HEK293 (cell line): ENCODE results near the gene FAM120B.

Experiments
- MEIS1 ChIP-seq: sonication (generic); formaldehyde crosslinking; IDR thresholded peaks from 2 replicates; pipeline ENCODE4 v1.8.1; 2022; ENCODE audit warnings: missing genetic modification reagents, mild to moderate bottlenecking, borderline replicate concordance
- MZF1 ChIP-seq: fragments of 450-650 bp; formaldehyde crosslinking; IDR thresholded peaks from 2 replicates; pipeline ENCODE4 v1.5.1; 2017; ENCODE audit warnings: missing biosample characterization, missing genetic modification characterization, borderline replicate concordance
- PRDM1 ChIP-seq: fragments of 450-650 bp; formaldehyde crosslinking; IDR thresholded peaks from 2 replicates; pipeline ENCODE4; 2016; ENCODE audit warnings: missing biosample characterization, missing genetic modification characterization
- YY1 ChIP-seq: fragments of 450-650 bp; formaldehyde crosslinking; IDR thresholded peaks from 2 replicates; pipeline ENCODE4 v1.5.1; 2018; ENCODE audit warnings: missing biosample characterization, missing genetic modification characterization
- ZBTB48 ChIP-seq: fragments of 450-650 bp; formaldehyde crosslinking; IDR thresholded peaks from 2 replicates; pipeline ENCODE4 v1.5.1; 2016; ENCODE audit warnings: missing biosample characterization, missing genetic modification characterization
- ZBTB8A ChIP-seq: fragments of 450-650 bp; formaldehyde crosslinking; IDR thresholded peaks from 2 replicates; pipeline ENCODE4 v1.5.1; 2016; ENCODE audit warnings: missing biosample characterization, missing genetic modification characterization
- ZFP3 ChIP-seq: fragments of 450-650 bp; formaldehyde crosslinking; IDR thresholded peaks from 2 replicates; pipeline ENCODE4 v1.5.1; 2016; ENCODE audit warnings: low read depth, missing biosample characterization, missing genetic modification characterization
- ZNF184 ChIP-seq: fragments of 450-650 bp; IDR thresholded peaks from 2 replicates; pipeline ENCODE4 v1.5.1; 2018; ENCODE audit warnings: missing biosample characterization, mild to moderate bottlenecking, missing genetic modification characterization
- ZNF211 ChIP-seq: fragments of 450-650 bp; formaldehyde crosslinking; IDR thresholded peaks from 2 replicates; pipeline ENCODE4 v1.5.1; 2016; ENCODE audit warnings: low read depth, missing biosample characterization, missing genetic modification characterization
- ZNF23 ChIP-seq: fragments of 450-650 bp; formaldehyde crosslinking; IDR thresholded peaks from 2 replicates; pipeline ENCODE4 v1.5.1; 2016; ENCODE audit warnings: missing biosample characterization, missing genetic modification characterization, borderline replicate concordance
- ZNF350 ChIP-seq: fragments of 450-650 bp; formaldehyde crosslinking; IDR thresholded peaks from 2 replicates; pipeline ENCODE4 v1.5.0; 2017; ENCODE audit warnings: missing biosample characterization, mild to moderate bottlenecking, missing genetic modification characterization
- ZNF366 ChIP-seq: fragments of 450-650 bp; formaldehyde crosslinking; conservative IDR thresholded peaks from 2 replicates; pipeline ENCODE4 v1.5.1; 2016; ENCODE audit warnings: missing biosample characterization, missing genetic modification characterization
- ZNF48 ChIP-seq: fragments of 450-650 bp; formaldehyde crosslinking; IDR thresholded peaks from 2 replicates; pipeline ENCODE4 v1.5.1; 2016; ENCODE audit warnings: missing biosample characterization, missing genetic modification characterization
- ZNF510 ChIP-seq: fragments of 450-650 bp; formaldehyde crosslinking; IDR thresholded peaks from 2 replicates; pipeline ENCODE4 v1.5.1; 2018; ENCODE audit warnings: mild to moderate bottlenecking, missing genetic modification characterization, missing biosample characterization; ENCODE audit not compliant: insufficient replicate concordance
- ZNF514 ChIP-seq: fragments of 450-650 bp; formaldehyde crosslinking; IDR thresholded peaks from 2 replicates; pipeline ENCODE4 v1.5.1; 2016; ENCODE audit warnings: missing biosample characterization, missing genetic modification characterization
- ZNF548 ChIP-seq: fragments of 450-650 bp; formaldehyde crosslinking; IDR thresholded peaks from 2 replicates; pipeline ENCODE4 v1.5.1; 2016; ENCODE audit warnings: missing biosample characterization, missing genetic modification characterization
- ZNF621 ChIP-seq: fragments of 450-650 bp; formaldehyde crosslinking; IDR thresholded peaks from 2 replicates; pipeline ENCODE4 v1.5.1; 2017; ENCODE audit warnings: missing biosample characterization, missing genetic modification characterization
- ZNF654 ChIP-seq: fragments of 450-650 bp; formaldehyde crosslinking; IDR thresholded peaks from 2 replicates; pipeline ENCODE4 v1.5.1; 2016; ENCODE audit warnings: low read depth, missing biosample characterization, missing genetic modification characterization
- ZNF664 ChIP-seq: fragments of 450-650 bp; formaldehyde crosslinking; IDR thresholded peaks from 2 replicates; pipeline ENCODE4 v1.5.1; 2016; ENCODE audit warnings: missing biosample characterization, missing genetic modification characterization
- ZNF785 ChIP-seq: fragments of 450-650 bp; formaldehyde crosslinking; IDR thresholded peaks from 2 replicates; pipeline ENCODE4 v1.5.1; 2016; ENCODE audit warnings: missing biosample characterization, missing genetic modification characterization
- ZNF792 ChIP-seq: fragments of 450-650 bp; formaldehyde crosslinking; IDR thresholded peaks from 2 replicates; pipeline ENCODE4 v1.5.1; 2016; ENCODE audit warnings: missing biosample characterization, missing genetic modification characterization
- ZNF837 ChIP-seq: fragments of 450-650 bp; formaldehyde crosslinking; IDR thresholded peaks from 2 replicates; pipeline ENCODE4 v1.5.1; 2016; ENCODE audit warnings: missing biosample characterization, missing genetic modification characterization
- ZSCAN30 ChIP-seq: fragments of 450-650 bp; IDR thresholded peaks from 2 replicates; pipeline ENCODE4 v1.5.1; 2018; ENCODE audit warnings: missing biosample characterization, mild to moderate bottlenecking, missing genetic modification characterization, moderate library complexity
- TF ChIP-seq, protein P1 (sequence below): fragments of 450-650 bp; IDR thresholded peaks from 2 replicates; pipeline ENCODE4 v1.5.1; 2018; ENCODE audit warnings: missing biosample characterization, missing genetic modification characterization
- TF ChIP-seq, protein P2 (sequence below): fragments of 450-650 bp; formaldehyde crosslinking; IDR thresholded peaks from 2 replicates; pipeline ENCODE4 v1.5.1; 2016; ENCODE audit warnings: missing biosample characterization, missing genetic modification characterization
- TF ChIP-seq, protein P3 (sequence below): fragments of 450-650 bp; formaldehyde crosslinking; IDR thresholded peaks from 2 replicates; pipeline ENCODE4 v1.5.1; 2016; ENCODE audit warnings: missing biosample characterization, missing genetic modification characterization, borderline replicate concordance
- TF ChIP-seq, protein P4 (sequence below): fragments of 450-650 bp; formaldehyde crosslinking; IDR thresholded peaks from 2 replicates; pipeline ENCODE4 v1.5.1; 2016; ENCODE audit warnings: missing biosample characterization, missing genetic modification characterization, low read depth

FAM120B gene

DNA sequence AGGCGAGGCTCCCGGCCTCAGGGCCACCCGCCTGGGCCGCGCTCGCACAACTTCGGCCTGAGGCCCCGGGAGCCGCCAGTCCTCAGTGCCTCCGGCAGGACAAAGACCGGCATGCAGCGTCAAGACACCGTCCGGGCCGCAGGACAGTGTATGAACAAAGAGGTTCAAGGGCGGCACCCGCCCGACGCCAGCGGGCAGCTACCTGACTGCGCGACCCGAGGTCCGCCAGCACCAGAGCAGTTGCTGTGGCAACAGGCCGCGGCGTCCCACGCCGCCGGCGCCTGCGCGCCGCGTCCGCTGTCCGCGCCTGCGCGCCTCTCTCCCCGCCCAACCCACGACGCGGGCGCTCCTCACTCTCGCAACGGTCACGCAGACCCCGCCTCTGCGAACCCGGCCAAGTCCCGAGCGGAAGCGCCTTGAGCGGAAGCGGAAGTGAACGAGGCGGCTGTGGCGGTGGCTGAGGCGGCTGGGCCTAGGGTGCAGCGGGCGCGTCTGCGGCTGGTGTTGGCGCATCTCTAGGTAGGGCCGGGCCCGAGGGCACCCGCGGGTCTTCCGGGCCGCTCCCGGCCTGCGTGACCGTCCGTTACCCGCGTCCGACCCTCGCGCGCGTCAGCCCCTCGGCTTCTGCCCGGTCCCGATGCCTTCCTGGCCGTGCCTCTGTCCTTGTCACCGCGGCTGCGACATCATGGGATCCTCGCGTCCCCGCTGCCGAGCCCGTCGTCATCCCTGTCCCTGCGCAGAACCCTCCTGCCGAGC lies at the start of gene FAM120B (continued):
- TF ChIP-seq ZNF664 (tag by site-specific recombination) = no peak
- TF ChIP-seq ZSCAN30 (tag by site-specific recombination) = peak; percentile 86; the same call in 1 of the 2 replicates
- TF ChIP-seq ZNF510 = no peak
- TF ChIP-seq, protein P1, sequence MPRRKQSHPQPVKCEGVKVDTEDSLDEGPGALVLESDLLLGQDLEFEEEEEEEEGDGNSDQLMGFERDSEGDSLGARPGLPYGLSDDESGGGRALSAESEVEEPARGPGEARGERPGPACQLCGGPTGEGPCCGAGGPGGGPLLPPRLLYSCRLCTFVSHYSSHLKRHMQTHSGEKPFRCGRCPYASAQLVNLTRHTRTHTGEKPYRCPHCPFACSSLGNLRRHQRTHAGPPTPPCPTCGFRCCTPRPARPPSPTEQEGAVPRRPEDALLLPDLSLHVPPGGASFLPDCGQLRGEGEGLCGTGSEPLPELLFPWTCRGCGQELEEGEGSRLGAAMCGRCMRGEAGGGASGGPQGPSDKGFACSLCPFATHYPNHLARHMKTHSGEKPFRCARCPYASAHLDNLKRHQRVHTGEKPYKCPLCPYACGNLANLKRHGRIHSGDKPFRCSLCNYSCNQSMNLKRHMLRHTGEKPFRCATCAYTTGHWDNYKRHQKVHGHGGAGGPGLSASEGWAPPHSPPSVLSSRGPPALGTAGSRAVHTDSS (tag by site-specific recombination) = no peak
- peak; percentile 68; the same call in 1 of the 2 replicates for TF ChIP-seq YY1
- TF ChIP-seq ZNF621 (tag by site-specific recombination) = no peak
- no peak for TF ChIP-seq ZNF23 (tag by site-specific recombination)
- TF ChIP-seq ZFP3 = no peak
- peak; percentile 16; the same call in 1 of the 2 replicates for TF ChIP-seq ZBTB8A
- no peak for TF ChIP-seq ZNF350 (tag by site-specific recombination)
- no peak for TF ChIP-seq ZNF211 (tag by site-specific recombination)
- TF ChIP-seq ZNF785 (tag by site-specific recombination) = no peak
- peak; percentile 31; the same call in 1 of the 2 replicates for TF ChIP-seq ZNF837 (tag by site-specific recombination)
- no peak for TF ChIP-seq MZF1 (tag by site-specific recombination)
- TF ChIP-seq, protein P2, sequence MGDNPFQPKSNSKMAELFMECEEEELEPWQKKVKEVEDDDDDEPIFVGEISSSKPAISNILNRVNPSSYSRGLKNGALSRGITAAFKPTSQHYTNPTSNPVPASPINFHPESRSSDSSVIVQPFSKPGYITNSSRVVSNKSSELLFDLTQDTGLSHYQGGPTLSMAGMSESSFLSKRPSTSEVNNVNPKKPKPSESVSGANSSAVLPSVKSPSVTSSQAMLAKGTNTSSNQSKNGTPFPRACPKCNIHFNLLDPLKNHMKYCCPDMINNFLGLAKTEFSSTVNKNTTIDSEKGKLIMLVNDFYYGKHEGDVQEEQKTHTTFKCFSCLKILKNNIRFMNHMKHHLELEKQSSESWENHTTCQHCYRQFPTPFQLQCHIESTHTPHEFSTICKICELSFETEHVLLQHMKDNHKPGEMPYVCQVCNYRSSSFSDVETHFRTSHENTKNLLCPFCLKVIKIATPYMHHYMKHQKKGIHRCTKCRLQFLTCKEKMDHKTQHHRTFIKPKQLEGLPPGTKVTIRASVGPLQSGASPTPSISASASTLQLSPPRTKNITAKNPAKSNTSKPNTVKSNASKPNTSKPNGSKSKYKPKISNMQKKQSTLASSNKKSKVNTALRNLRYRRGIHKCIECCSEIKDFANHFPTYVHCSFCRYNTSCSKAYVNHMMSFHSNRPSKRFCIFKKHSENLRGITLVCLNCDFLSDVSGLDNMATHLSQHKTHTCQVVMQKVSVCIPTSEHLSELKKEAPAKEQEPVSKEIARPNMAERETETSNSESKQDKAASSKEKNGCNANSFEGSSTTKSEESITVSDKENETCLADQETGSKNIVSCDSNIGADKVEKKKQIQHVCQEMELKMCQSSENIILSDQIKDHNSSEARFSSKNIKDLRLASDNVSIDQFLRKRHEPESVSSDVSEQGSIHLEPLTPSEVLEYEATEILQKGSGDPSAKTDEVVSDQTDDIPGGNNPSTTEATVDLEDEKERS (tag by site-specific recombination) = no peak
- no peak for TF ChIP-seq ZNF654 (tag by site-specific recombination)
- TF ChIP-seq, protein P3, sequence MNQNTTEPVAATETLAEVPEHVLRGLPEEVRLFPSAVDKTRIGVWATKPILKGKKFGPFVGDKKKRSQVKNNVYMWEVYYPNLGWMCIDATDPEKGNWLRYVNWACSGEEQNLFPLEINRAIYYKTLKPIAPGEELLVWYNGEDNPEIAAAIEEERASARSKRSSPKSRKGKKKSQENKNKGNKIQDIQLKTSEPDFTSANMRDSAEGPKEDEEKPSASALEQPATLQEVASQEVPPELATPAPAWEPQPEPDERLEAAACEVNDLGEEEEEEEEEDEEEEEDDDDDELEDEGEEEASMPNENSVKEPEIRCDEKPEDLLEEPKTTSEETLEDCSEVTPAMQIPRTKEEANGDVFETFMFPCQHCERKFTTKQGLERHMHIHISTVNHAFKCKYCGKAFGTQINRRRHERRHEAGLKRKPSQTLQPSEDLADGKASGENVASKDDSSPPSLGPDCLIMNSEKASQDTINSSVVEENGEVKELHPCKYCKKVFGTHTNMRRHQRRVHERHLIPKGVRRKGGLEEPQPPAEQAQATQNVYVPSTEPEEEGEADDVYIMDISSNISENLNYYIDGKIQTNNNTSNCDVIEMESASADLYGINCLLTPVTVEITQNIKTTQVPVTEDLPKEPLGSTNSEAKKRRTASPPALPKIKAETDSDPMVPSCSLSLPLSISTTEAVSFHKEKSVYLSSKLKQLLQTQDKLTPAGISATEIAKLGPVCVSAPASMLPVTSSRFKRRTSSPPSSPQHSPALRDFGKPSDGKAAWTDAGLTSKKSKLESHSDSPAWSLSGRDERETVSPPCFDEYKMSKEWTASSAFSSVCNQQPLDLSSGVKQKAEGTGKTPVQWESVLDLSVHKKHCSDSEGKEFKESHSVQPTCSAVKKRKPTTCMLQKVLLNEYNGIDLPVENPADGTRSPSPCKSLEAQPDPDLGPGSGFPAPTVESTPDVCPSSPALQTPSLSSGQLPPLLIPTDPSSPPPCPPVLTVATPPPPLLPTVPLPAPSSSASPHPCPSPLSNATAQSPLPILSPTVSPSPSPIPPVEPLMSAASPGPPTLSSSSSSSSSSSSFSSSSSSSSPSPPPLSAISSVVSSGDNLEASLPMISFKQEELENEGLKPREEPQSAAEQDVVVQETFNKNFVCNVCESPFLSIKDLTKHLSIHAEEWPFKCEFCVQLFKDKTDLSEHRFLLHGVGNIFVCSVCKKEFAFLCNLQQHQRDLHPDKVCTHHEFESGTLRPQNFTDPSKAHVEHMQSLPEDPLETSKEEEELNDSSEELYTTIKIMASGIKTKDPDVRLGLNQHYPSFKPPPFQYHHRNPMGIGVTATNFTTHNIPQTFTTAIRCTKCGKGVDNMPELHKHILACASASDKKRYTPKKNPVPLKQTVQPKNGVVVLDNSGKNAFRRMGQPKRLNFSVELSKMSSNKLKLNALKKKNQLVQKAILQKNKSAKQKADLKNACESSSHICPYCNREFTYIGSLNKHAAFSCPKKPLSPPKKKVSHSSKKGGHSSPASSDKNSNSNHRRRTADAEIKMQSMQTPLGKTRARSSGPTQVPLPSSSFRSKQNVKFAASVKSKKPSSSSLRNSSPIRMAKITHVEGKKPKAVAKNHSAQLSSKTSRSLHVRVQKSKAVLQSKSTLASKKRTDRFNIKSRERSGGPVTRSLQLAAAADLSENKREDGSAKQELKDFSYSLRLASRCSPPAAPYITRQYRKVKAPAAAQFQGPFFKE (tag by site-specific recombination) = no peak
- no peak for TF ChIP-seq ZNF514 (tag by site-specific recombination)
- no peak for TF ChIP-seq ZNF366 (tag by site-specific recombination)
- no peak for TF ChIP-seq ZNF48 (tag by site-specific recombination)
- TF ChIP-seq PRDM1 = no peak
- TF ChIP-seq ZNF792 (tag by site-specific recombination) = peak; percentile 58; the same call in 1 of the 2 replicates
- TF ChIP-seq MEIS1 (CRISPR knock-in tag) = no peak; the same call in 1 of the 2 replicates
- TF ChIP-seq, protein P4, sequence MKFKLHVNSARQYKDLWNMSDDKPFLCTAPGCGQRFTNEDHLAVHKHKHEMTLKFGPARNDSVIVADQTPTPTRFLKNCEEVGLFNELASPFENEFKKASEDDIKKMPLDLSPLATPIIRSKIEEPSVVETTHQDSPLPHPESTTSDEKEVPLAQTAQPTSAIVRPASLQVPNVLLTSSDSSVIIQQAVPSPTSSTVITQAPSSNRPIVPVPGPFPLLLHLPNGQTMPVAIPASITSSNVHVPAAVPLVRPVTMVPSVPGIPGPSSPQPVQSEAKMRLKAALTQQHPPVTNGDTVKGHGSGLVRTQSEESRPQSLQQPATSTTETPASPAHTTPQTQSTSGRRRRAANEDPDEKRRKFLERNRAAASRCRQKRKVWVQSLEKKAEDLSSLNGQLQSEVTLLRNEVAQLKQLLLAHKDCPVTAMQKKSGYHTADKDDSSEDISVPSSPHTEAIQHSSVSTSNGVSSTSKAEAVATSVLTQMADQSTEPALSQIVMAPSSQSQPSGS = no peak
- no peak for TF ChIP-seq ZNF548 (tag by site-specific recombination)
- peak; percentile 87 for TF ChIP-seq ZBTB48 (tag by site-specific recombination)
- TF ChIP-seq ZNF184 (tag by site-specific recombination) = no peak
